ENCODE data around the gene CX3CR1. TPM values are rescaled to one million over a fixed set of nuclear protein-coding genes. Genes with fewer than 3 reads are reported as not detected.

Gene CX3CR1
- total RNA-seq, 1 experiment from 2014 or later: not detected

- no peak overlapping the region for H3K9ac ChIP-seq (ENCODE audit: low read length)
- H3K36me3 ChIP-seq (ENCODE audit: low read depth, low read length): no peaks in the 10 kb centered on the region
- H4K20me1 ChIP-seq (ENCODE audit: low read length): no peaks in the 10 kb centered on the region
- H3K27ac ChIP-seq (ENCODE audit: low read length): no peak overlapping the region
- no peaks in the 10 kb centered on the region for H3F3A ChIP-seq (ENCODE audit: low read length, unreplicated experiment)
- no TSS peak for BruUV-seq (replicated peaks)
- POLR2A ChIA-PET (ENCODE audit: unreplicated experiment): no interaction called here
- H3K4me1 ChIP-seq (ENCODE audit: insufficient read depth, low read length): no peaks in the 10 kb centered on the region
- H3K9me2 ChIP-seq (replicated peaks; ENCODE audit: low read length): no peaks in the 10 kb centered on the region
- DNase-seq (no peak), ATAC-seq (no peak)
- 0 out of 2 replicates have a peak, but pooled peaks cover 3% of the 10 kb centered on the region for H3K9me3 ChIP-seq (ENCODE audit: low read length)
- peaks cover 55% of the 10 kb centered on the region for H3K27me3 ChIP-seq (ENCODE audit: low read length)
- H3K79me2 ChIP-seq (ENCODE audit: low read length): no peaks in the 10 kb centered on the region
- TF ChIP-seq CTCF (conservative IDR thresholded peaks at IDR 0.05; ENCODE audit: low read depth, low read length): no peak
- no peak for TF ChIP-seq EZH2 (IDR thresholded peaks at IDR 0.05; ENCODE audit: low read length, unreplicated experiment)
- intact Hi-C loops (cut with micrococcal nuclease): no loop called here
- no peak overlapping the region for H2AFZ ChIP-seq (ENCODE audit: low read length)
- CTCF ChIA-PET: no interaction called here
- H3K4me2 ChIP-seq (ENCODE audit: low read length): no peak overlapping the region
- no peak overlapping the region for H3K4me3 ChIP-seq (ENCODE audit: low read length)
These were observed 60.1 kb downstream of the CX3CR1 start for GRCh38 chr3:39219702-39220101.

GRCh38 chr3:39216176-39216790 lies 63.6 kb downstream of the CX3CR1 start:
- BruUV-seq (replicated peaks): no TSS peak
- DNase-seq (no peak), ATAC-seq (no peak)
- H3K9me3 ChIP-seq (ENCODE audit: low read length): 0 out of 2 replicates have a peak, but pooled peaks cover 3% of the 10 kb centered on the region
- ChIA-PET POLR2A (ENCODE audit: unreplicated experiment) (no interaction called here), CTCF (interaction anchor here (0.6 to 0.7 kb wide), 2 partner anchors 72 to 224 kb away, joined by 4 to 6 read pairs; no protein-coding TSS in a partner anchor)
- no peak overlapping the region for H3K27ac ChIP-seq (ENCODE audit: low read length)
- no peaks in the 10 kb centered on the region for H4K20me1 ChIP-seq (ENCODE audit: low read length)
- H3K4me2 ChIP-seq (ENCODE audit: low read length): no peak overlapping the region
- H3K4me3 ChIP-seq (ENCODE audit: low read length): no peak overlapping the region
- H3K36me3 ChIP-seq (ENCODE audit: low read depth, low read length): no peaks in the 10 kb centered on the region
- H3K79me2 ChIP-seq (ENCODE audit: low read length): no peaks in the 10 kb centered on the region
- peaks cover 65% of the 10 kb centered on the region for H3K27me3 ChIP-seq (ENCODE audit: low read length)
- H3K9ac ChIP-seq (ENCODE audit: low read length): no peak overlapping the region
- intact Hi-C loops (cut with micrococcal nuclease): no loop called here
- TF ChIP-seq EZH2 (IDR thresholded peaks at IDR 0.05; ENCODE audit: low read length, unreplicated experiment): no peak
- TF ChIP-seq CTCF (conservative IDR thresholded peaks at IDR 0.05; ENCODE audit: low read depth, low read length): no peak
- no peak for TF ChIP-seq EZH2phosphoT487 (IDR thresholded peaks at IDR 0.05; ENCODE audit: borderline replicate concordance, low read length)
- H3F3A ChIP-seq (ENCODE audit: low read length, unreplicated experiment): no peaks in the 10 kb centered on the region
- H3K9me2 ChIP-seq (replicated peaks; ENCODE audit: low read length): no peaks in the 10 kb centered on the region
- H3K4me1 ChIP-seq (ENCODE audit: insufficient read depth, low read length): no peaks in the 10 kb centered on the region
- H2AFZ ChIP-seq (ENCODE audit: low read length): no peak overlapping the region

GRCh38 chr3:39213613-39214012 lies 66.2 kb downstream of the CX3CR1 start:
- BruUV-seq (replicated peaks): no TSS peak
- no peak for ATAC-seq
- Histone ChIP-seq H3K4me2 (ENCODE audit: low read length) (no peak overlapping the region), H3K27me3 (ENCODE audit: low read length) (peaks cover 43% of the 10 kb centered on the region; the same call in 1 of the 2 replicates), H3F3A (ENCODE audit: low read length, unreplicated experiment) (no peaks in the 10 kb centered on the region), H4K20me1 (ENCODE audit: low read length) (no peaks in the 10 kb centered on the region), H3K9me3 (ENCODE audit: low read length) (0 out of 2 replicates have a peak, but pooled peaks cover 3% of the 10 kb centered on the region), H3K9me2 (replicated peaks; ENCODE audit: low read length) (no peaks in the 10 kb centered on the region), H3K79me2 (ENCODE audit: low read length) (no peaks in the 10 kb centered on the region), H2AFZ (ENCODE audit: low read length) (no peak overlapping the region), H3K4me3 (ENCODE audit: low read length) (no peak overlapping the region), H3K9ac (ENCODE audit: low read length) (no peak overlapping the region), H3K27ac (ENCODE audit: low read length) (no peak overlapping the region), H3K4me1 (ENCODE audit: insufficient read depth, low read length) (no peaks in the 10 kb centered on the region), H3K36me3 (ENCODE audit: low read depth, low read length) (no peaks in the 10 kb centered on the region)
- CTCF ChIA-PET: no interaction called here
- POLR2A ChIA-PET (ENCODE audit: unreplicated experiment): no interaction called here
- no peak for DNase-seq
- intact Hi-C loops (cut with micrococcal nuclease): no loop called here
- no peak for TF ChIP-seq CTCF (conservative IDR thresholded peaks at IDR 0.05; ENCODE audit: low read depth, low read length)
- no peak for TF ChIP-seq EZH2phosphoT487 (IDR thresholded peaks at IDR 0.05; ENCODE audit: borderline replicate concordance, low read length)
- TF ChIP-seq EZH2 (IDR thresholded peaks at IDR 0.05; ENCODE audit: low read length, unreplicated experiment): no peak
